ENCODE results near the gene CMA1.

DNA sequence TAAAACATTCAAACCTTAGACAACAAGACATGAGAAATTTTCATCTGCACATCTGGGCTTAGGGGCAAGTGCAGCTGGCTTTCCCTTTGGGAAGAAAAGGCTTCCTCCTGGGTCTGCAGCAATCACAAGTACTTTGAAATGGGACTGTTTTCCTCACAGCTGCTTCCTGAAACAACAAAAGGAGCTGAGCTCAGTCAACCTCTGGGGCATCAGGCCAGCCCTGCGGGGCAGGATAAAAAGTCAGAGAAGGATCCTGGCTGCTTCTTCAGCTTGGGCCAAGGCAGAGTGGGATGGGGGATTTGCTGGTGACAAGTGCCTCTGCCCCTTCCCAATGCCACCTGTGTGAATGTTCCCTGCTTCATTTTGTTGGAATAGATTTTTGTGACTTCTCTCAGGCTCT is 49.3 kb downstream of the CMA1 start:
- TF ChIP-seq CTCF (conservative IDR thresholded peaks at IDR 0.05; ENCODE audit: low read depth, low read length) (no peak), EZH2 (IDR thresholded peaks at IDR 0.05; ENCODE audit: borderline replicate concordance, low read depth, low read length, poor library complexity, severe bottlenecking) (no peak)
